GM21723 (cell line): ENCODE results near the gene RPE65.
"Not testable (repeated sequence)": the region's sequence is repeated elsewhere in the genome, so short reads cannot be mapped to it uniquely, and the experiment has no call there.

Source experiments
- ATAC-seq: cut with Tn5 transposase; IDR thresholded peaks from one replicate; pipeline ENCODE4 v1.9.1; 2021; ENCODE audit warnings: mild to moderate bottlenecking, moderate library complexity; ENCODE audit not compliant: unreplicated experiment

Gene RPE65

DNA sequence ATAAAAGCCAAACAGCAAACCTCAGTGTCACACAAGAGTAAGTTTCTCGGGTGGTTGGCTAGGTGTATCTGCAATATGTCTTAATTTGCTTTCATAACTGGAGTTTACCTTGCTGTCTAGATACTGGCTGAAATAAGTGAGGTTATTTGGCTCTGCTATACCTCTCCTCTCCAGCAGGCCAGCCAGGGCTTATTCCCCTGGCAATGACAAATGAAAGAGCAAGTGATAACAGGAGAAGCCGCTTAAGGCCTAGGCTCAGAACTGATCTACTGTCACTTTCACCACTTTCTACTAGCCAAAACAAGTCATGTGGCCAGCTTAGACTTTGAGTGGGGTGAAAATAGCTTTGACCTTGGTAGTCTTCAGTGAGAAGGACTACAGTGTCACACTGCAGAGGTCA lies 4.8 kb upstream of the RPE65 start:
- ATAC-seq: no peak

DNA sequence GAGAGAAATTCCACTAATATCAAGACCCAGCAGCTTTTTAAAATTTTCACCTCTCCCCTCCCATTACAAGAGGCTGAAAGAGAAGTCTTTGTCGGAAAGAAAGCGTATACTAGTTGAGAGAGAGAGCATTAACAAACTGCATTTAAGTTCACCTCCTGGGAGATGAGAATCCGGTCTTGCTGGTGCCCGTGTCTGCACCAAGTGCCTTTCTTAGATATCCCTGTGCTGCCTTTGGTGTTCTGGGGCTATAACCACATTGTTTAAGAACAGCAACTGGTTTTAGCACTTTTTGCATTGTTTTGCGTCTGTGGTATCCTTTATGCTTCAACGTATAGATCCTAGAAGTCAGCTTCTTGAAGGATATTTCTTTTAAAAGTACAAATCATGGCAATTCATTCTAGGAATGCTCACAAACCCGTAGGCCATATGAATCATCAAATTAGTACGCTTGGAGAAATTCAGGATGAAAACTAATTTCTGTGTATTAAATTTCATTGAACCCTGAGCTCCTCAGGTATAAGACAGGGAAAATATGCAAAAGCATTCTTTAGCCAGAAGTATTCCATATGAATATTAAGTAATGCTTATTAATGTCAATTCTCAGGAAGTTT lies 3.4 kb upstream of the RPE65 start:
- no peak for ATAC-seq

DNA sequence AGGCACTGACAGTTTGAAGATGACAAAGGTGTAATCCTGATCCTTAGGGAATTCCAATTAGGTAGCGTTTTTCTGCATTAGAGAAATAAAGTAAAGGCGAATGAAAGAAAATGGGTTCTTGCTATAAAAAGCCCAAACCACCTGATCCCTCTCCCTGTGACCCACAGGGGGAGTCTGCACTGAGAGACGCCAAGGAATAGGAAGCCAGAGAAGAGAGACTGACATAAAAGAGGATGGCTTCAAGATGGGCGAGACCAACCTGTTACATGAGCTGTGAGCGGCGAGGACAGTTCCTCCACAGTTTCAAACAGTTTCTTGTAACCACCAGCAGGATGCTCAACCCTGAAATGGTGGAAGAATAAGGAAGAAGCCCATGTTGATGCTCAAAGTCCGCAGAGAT lies 1.4 kb downstream of the RPE65 start:
- ATAC-seq: no peak

DNA sequence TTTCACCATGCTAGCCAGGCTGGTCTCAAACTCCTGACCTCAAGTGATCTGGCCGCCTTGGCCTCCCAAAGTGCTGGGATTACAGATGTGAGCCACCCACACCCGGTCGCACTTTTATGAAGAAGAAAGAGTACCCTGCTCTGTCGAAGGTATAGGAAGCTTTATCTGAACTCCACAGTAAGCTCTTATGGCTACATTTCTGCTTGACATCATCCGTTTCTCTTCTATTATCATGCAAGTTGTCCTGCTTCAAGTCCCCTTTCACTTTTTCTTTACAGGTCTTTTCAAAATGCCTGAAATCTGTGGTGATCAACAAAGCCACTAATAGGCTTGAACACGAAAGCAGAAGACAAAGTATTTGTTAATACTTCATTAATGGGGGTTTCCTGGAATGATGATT lies 4.0 kb downstream of the RPE65 start:
- ATAC-seq: no peak

DNA sequence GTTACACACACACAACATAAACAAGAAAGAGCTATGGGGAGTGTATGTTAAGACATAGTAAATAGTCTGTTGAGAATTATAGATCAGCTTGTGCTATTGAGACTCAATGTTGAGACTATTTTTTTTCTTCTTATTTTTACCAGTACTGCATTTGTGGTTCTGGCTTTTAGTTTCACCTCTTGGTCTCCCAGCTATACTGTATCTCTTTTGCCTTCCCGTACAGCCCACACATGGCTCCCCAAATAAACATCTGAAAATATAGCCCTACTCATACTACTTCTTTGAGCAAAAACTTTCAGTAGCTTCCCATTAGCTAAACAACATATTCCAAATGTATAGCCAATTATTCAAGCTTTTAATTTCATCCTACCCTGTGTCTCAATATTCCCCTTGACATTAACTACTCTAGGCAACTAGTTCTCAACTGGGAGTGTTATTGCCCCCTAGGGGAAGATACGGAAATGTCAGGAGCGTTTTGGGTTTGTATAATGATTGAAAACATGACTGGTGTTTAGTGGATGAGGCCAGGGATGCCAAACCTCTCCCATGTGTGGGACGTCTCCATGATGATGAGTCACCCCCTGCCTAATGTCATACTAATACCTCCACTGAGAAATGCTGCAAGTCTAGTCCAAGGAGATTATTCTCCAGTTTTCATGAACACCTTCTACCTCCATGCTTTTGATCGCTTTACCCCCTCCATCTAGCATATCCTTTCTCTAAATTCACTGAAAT lies 6.8 kb downstream of the RPE65 start:
- peak; percentile 86 for ATAC-seq

DNA sequence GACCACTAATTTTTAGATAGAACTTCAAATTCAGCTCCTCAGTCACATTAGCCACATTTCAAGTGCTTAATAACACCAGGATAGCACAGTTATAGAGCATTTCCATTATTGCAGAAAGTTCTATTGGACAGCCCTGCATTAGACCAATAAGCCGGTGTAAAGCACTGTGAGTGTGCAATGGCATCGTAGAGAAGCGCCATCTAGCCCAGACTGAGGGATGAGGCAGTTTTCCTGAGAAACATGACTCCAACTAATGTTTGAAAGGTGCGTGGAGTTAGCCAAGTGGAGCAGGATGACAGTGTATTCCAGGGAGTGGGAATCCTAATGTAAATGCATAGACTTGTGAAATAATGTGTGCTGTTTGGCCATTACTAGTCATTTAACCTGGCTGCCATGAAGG lies 7.7 kb downstream of the RPE65 start:
- no peak for ATAC-seq

DNA sequence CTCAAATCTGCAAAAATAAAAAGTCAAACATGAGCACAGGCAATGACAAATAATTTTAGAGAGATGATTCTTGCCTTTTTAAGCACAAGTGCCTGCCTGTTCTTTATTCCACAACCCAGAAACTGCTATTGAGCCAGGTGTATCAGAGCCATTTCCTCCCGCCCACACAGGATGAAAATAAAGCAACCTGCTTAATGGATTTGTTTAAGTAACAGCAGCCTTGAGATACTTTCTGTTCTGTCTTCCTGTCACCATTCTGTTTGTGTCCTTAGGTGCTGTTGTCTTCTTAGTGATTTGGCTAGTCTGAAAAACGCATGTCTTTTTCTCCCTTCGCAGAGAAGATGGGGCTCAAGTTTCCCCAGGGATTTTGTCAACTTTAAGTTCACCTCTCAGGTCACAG lies 11.4 kb downstream of the RPE65 start:
- no peak for ATAC-seq

DNA sequence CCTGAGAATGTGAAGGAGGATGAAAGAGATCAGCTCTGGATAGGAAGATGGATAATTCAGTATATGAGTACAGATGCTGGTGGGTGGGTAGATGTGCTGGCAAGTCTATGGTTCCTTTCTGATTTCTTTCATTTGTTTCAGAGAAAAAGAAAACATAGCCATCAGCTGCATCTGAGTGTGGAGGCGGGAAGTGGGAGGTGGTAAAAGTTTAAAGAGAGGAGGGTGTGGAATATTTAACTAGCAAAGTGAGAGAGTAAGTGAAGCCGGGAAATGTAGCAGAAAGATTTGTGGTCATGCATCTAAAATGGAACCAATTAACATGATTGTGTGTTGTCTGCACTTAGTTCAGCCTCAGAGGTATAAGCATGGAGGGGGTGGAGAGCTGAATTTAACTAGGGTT lies 16.4 kb downstream of the RPE65 start:
- no peak for ATAC-seq

DNA sequence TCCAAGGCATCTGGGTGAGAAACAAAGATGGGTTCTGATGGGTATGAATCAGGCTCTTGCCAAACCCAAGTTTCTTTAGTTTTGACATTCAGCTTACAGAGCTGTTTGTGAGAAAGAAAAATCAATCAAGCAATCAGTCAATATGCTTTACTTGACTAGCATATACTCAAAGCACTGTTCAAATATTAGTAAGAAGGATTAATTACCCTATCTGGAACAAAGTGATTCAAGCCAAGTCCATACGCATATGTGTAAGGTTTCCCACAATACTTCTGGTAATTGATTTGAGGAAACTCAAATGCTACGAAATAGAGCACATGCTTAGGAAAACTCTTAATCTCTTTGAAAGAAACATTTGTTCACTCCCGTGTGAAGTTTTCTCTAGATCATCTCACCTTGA lies 18.7 kb downstream of the RPE65 start:
- no peak for ATAC-seq

DNA sequence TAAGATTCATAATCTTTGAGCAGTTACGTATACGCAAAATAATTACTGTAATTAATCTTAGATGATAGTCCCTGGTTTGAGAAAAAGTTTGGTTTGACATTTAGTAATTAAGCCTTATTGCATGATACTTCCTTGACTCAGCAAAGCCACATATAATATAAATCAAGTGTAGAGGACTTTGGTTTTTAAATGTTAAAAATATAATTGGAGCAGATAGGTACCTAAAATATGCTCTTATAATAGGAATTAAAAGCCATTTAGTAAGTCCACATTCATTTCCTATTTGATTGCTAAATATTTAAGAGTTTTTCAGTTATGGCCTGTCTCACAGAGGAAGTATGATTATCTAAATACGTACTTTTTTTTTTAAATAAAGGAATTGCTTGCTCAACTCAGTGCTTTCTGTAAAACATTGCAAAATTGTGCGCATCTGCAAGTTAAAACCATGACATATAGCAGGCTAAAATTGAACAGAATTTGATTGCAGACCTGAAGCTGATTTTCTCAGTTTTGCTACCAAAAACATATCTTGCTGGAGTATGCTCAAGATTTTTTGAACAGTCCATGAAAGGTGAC lies 20.4 kb downstream of the RPE65 start:
- ATAC-seq: no peak

DNA sequence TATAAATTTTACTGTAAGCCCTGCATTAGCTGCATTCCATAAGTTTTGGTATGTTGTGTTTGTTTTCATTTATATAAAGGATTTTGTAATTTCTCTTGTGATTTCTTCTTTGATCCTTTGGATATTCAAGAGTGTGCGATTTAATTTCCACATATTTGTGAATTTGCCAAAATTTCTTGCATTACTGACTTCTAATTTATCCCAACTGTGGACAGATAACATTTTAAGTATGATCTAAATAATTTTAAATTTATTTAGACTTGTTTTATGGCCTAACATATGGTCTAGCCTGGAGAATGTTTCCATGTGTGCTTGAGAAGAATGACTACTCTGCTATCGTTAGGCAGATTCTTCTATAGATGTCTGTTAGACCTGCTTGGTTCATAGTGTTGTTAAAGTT lies 23.2 kb downstream of the RPE65 start:
- ATAC-seq: no peak

DNA sequence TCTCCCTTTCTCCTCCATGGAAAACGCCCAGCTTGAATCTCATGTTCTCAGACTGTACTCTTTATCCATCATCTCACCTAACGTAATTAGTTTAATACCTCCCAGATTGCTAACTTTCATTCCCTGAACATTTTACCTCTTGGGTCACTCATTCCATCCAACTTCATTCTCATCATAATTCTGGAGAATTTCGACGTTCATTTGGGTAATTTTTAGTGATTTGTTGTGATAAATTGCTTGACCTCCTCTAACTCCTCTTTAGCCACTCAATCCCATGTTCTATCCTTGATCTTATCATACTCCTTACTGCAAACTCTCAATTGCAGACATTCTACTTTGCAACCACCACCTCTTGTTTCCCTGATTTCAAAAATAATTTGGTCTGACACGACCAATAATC lies 28.4 kb downstream of the RPE65 start:
- ATAC-seq: no peak

DNA sequence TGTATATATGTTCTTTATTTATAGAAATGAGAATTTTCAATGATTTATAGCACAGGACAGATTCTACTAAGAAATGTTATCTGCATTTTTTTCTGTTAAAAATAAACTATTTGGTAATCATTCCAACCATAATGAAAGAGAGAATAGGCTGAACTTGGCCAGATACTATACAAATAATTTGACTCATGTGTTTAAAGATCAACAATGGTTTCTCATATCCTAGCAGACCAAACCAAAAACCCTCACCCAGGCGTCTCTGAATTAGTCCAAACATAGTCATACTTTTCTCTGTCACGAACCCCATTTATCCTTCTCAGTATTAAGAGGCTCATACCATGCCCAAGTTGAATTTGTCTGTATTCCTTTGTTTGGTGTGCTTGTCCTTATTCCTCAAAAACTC lies 40.3 kb downstream of the RPE65 start:
- ATAC-seq: no peak

DNA sequence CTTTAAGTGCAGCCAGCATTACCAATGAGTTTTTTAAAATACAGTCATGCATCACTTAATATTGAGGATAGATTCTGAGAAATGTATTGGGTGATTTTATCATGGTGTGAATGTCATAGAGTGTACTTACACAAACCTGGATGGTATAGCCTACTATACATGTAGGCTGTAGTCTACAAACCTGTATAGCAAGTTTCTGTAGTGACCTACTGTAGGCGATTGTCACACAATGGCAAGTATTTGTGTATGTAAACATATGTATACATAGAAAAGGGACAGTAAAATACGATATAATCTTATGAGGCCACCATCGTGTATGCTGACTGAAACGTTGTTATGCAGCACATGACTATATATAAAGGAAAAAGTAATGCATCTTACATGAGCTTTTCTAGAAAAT lies 48.2 kb downstream of the RPE65 start:
- ATAC-seq: no peak

DNA sequence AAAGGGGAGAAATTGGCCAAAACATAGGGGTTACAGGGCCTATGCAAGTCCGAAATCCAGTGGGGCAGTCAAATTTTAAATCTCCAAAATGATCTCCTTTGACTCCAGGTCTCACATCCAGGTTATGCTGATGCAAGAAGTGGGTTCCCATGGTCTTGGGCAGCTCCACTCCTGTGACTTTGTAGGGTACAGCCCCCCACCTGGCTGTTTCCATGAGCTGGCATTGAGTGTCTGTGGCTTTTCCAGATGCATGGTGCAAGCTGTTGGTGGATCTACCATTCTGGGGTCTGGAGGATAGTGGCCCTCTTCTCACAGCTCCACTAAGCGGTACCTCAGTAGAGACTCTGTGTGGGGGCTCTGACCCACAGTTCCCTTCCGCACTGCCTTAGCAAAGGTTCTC lies 54.2 kb downstream of the RPE65 start:
- not testable (repeated sequence) for ATAC-seq

DNA sequence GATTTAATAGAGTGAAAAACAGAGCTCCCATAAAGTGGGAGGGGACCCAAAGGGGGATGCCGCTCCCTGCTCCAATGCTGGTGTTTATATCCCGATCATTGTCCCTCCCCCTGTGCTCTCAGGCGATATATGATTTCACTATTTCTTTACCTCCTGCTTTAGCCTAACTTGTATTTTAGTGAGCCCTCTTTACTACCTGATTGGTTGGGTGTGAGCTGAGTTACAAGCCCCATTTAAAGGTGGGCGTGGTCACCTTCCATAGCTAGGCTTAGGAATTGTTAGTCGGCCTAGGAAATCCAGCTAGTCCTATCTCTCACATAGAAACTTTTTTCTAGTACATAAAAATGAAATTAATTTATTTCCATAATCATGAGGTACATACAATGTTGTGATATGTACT lies 57.3 kb downstream of the RPE65 start:
- not testable (repeated sequence) for ATAC-seq

DNA sequence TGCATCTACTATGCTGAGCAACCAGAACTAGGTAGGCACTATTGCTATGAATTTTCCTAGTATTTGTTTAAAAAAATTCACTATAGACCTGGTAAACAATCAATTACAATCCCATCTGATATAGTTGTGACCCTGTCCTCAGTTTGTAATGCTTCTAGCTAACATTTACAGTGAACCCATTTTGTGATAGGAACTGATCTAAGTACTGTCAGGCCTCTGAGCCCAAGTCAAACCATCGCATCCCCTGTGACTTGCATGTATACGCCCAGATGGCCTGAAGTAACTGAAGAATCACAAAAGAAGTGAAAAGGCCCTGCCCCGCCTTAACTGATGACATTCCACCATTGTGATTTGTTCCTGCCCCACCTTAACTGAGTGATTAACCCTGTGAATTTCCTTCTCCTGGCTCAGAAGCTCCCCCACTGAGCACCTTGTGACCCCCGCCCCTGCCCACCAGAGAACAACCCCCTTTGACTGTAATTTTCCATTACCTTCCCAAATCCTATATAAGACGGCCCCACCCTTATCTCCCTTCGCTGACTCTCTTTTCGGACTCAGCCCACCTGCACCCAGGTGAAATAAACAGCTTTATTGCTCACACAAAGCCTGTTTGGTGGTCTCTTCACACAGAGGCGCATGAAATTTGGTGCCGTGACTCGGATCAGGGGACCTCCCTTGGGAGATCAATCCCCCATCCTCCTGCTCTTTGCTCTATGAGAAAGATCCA lies 63.8 kb downstream of the RPE65 start:
- ATAC-seq: not testable (repeated sequence)

DNA sequence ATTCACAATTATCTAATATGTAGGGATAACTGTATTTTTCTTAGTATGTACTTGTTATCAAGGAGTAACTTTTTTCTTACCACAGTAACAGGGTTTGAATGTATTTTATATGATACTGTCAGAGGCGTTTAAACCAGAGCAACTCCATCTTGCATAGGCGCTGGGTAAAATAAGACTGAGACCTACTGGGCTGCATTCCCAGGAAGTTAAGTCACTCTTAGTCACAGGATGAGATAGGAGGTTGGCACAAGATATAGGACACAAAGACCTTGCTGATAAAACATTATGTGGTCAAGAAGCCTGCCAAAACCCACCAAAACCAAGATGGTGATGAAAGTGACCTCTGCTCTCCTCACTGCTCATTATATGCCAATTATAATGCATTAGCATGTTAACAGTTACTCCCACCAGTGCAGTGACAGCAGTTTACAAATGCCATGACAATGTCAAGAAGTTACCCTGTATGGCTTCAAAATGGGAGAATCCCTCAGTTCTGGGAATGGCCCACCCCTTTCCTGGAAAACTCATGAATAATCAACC lies 64.8 kb downstream of the RPE65 start:
- no peak for ATAC-seq

DNA sequence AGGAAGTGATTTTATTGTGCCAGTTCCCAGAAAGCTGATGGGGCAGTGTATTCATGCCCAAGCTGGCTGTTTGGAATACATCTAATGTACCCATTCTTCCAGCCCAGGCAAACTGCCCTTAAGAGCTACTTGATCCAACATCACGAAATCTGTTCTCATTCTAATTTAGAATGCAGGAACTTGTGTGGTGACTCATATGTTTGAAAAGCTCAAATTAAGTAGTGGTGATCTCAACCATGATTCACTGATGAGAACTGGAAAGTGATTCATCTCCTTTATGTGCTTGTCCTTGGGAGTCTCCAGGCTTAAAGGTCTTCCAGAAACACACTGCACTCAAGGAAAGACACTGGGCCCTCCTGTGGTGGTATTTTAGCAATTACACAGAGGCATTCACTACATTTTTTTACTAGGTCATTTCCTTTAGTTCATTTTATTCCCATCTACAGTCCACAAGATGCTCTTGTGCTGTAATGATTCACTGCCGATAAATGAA lies 65.4 kb downstream of the RPE65 start:
- ATAC-seq: no peak

DNA sequence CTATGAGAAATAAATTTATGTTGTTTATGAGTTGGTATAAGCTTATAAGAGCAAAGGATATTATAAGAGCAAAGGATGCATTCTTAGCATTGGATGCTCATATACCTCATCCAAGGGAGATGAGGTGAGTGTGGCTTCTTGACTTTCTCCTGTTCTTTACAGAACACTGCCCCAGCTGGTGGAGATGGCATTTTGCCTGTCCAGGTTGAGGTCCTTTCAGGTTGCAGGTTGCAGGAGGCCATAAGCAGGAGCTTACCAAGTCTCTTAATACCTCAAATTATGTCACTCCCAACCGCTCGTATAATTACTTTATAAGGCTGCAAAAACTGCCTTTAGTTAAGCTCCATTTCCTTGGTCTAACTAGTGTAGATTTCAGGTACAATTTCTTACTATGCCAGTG lies 66.7 kb downstream of the RPE65 start:
- no peak for ATAC-seq

DNA sequence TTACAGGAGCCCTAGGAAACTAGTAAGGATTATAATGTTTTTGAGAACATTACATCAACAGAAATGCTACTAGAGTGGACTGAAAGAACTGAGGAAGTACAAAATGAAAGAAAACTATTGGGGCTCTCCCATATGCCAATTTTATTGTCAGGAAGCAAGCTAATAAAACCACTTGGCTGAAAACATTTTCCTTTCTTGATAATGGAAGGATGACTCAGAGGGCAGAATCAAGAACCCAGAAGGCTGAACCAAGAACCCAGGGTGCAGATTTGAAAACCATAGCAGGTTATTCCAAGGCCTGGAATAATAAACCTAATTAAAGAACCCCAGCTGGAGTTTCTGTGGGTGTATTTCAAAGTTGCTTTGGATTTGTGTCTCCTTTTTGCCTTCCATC lies 70.7 kb downstream of the RPE65 start:
- ATAC-seq: no peak
